GM10847 (cell line): Measurements from ENCODE around the gene PLTP.

Experiments used
- POLR2A ChIP-seq: IDR thresholded peaks from 2 replicates; pipeline ENCODE4 v1.6.1; 2011; ENCODE audit not compliant: insufficient read length; ENCODE audit errors: extremely low read depth

Gene PLTP

DNA sequence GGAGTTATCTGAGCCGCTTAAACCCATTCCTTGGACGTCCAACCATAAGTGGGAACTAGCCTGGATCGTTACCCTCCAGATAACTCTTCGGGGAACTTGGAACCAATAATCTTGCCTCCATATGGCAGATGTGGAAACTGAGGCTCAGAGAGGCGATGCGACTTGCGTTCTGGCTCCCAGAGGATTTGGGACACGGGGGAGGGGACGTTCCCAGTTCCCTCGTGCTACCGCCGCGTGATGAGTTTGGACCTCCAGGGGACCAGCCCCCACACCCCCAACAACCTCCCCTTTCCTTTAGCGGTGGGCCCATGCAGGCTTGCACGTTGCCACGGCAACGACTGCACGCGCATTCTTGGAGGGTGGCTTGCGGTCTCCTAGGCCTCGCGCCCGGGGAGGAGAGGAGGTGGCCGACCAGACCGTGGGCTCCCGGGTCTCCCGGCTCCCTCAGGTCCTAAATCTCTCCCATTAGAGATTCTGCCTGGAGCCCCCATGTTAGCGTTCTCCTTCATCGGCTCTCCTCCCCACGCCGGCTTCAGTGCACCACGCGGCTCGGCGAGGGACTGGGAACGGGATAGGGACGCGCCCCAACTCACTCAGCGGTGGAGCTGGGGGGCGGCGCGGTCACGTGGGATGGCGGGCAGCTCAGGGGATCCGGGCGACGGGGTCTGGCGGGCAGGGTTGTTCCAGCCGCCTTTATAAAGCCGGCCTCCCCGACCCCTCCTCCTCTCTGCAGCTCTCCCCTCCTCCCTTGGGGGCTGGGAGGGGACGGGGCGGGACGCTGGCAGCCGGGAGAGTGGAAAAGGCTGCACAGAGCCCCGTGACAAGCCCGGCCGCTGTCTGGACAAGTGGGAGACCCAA, at the start of gene PLTP:
TSS of gene PLTP (minus strand) at position 670 of the 858 bp plus-strand sequence. CDS start 703 bp downstream, outside the sequence.
- TF ChIP-seq POLR2A, result no peak

- no peak for TF ChIP-seq POLR2A
Measured at GRCh38 chr20:45959956-45960630, 48.1 kb upstream of the PLTP start.

- no peak for TF ChIP-seq POLR2A
Measured at GRCh38 chr20:45959126-45959525, 47.2 kb upstream of the PLTP start.

- no peak for TF ChIP-seq POLR2A
Measured at GRCh38 chr20:45958593-45958992, 46.6 kb upstream of the PLTP start.

- no peak for TF ChIP-seq POLR2A
Measured at GRCh38 chr20:45957021-45957941, 45.3 kb upstream of the PLTP start.

GRCh38 chr20:45953672-45954071, 41.7 kb upstream of the PLTP start:
- no peak for TF ChIP-seq POLR2A

GRCh38 chr20:45952861-45953260, 40.9 kb upstream of the PLTP start:
- TF ChIP-seq POLR2A, result no peak

- no peak for TF ChIP-seq POLR2A
Measured at GRCh38 chr20:45951925-45952834, 40.2 kb upstream of the PLTP start.

GRCh38 chr20:45950330-45950646, 38.3 kb upstream of the PLTP start:
- no peak for TF ChIP-seq POLR2A

GRCh38 chr20:45949542-45950329, 37.8 kb upstream of the PLTP start:
- TF ChIP-seq POLR2A, result no peak

GRCh38 chr20:45948742-45949541, 37.0 kb upstream of the PLTP start:
- TF ChIP-seq POLR2A, result no peak

- TF ChIP-seq POLR2A, result no peak
Measured at GRCh38 chr20:45948261-45948733, 36.3 kb upstream of the PLTP start.
